GM04503 (cell line): ENCODE measurements around the gene MYRF.

Experiments used
- DNase-seq: peaks from one replicate; pipeline ENCODE4 v3.0.0-alpha.2; 2012; ENCODE audit warnings: low read depth

Gene MYRF

GRCh38 chr11:61739413-61739812 lies 13.0 kb upstream of the MYRF start:
- no peak for DNase-seq

GRCh38 chr11:61739966-61740365 lies 12.5 kb upstream of the MYRF start:
- no peak for DNase-seq

- no peak for DNase-seq
Observed at GRCh38 chr11:61742391-61742790, 10.0 kb upstream of the MYRF start.

GRCh38 chr11:61743486-61744095 lies 8.8 kb upstream of the MYRF start:
- DNase-seq, result no peak

GRCh38 chr11:61744181-61744580 lies 8.3 kb upstream of the MYRF start:
- DNase-seq, result no peak

GRCh38 chr11:61744609-61745156 lies 7.8 kb upstream of the MYRF start:
- DNase-seq, result no peak

GRCh38 chr11:61745781-61746441 lies 6.5 kb upstream of the MYRF start:
- no peak for DNase-seq

GRCh38 chr11:61746442-61747191 lies 5.8 kb upstream of the MYRF start:
- DNase-seq, result no peak

GRCh38 chr11:61747192-61747966 lies 5.1 kb upstream of the MYRF start:
- DNase-seq, result no peak

GRCh38 chr11:61747967-61748285 lies 4.5 kb upstream of the MYRF start:
- DNase-seq, result no peak

- DNase-seq, result no peak
Observed at GRCh38 chr11:61749591-61750217, 2.7 kb upstream of the MYRF start.

- no peak for DNase-seq
Observed at GRCh38 chr11:61750631-61751273, 1.7 kb upstream of the MYRF start.

GRCh38 chr11:61751384-61751783 lies 1.1 kb upstream of the MYRF start:
- no peak for DNase-seq

GRCh38 chr11:61752925-61753521 lies 587 bp downstream of the MYRF start:
- no peak for DNase-seq

GRCh38 chr11:61753672-61754071 lies 1.2 kb downstream of the MYRF start:
- DNase-seq, result no peak

GRCh38 chr11:61754534-61755482 lies 2.4 kb downstream of the MYRF start:
- no peak for DNase-seq

GRCh38 chr11:61756147-61756451 lies 3.7 kb downstream of the MYRF start:
- no peak for DNase-seq

- DNase-seq, result no peak
Observed at GRCh38 chr11:61756452-61757212, 4.2 kb downstream of the MYRF start.

GRCh38 chr11:61757213-61757862 lies 4.9 kb downstream of the MYRF start:
- no peak for DNase-seq
